Type B pancreatic cell (in vitro differentiated cells): ENCODE results near the gene C12orf57. TPM values are rescaled to one million over a fixed set of nuclear protein-coding genes. Genes with fewer than 3 reads are reported as not detected.

ENCODE experiments used
- DNase-seq: peaks from one replicate; pipeline ENCODE4 v3.0.0; 2021; ENCODE audit warnings: mixed read lengths; ENCODE audit not compliant: unreplicated experiment; ENCODE audit errors: extremely low spot score
- H3K27ac Mint-ChIP-seq: 2 replicates; pipeline ENCODE4 v1.8.0; 2021; ENCODE audit warnings: mild to moderate bottlenecking, mixed read lengths
- H3K27me3 Mint-ChIP-seq: 2 replicates; pipeline ENCODE4 v1.8.0; 2021; ENCODE audit warnings: mixed read lengths
- H3K36me3 Mint-ChIP-seq: 2 replicates; pipeline ENCODE4 v1.8.0; 2021; ENCODE audit warnings: mixed read lengths
- H3K4me1 Mint-ChIP-seq: one replicate; pipeline ENCODE4 v1.8.0; 2021; ENCODE audit warnings: mixed read lengths; ENCODE audit not compliant: unreplicated experiment
- H3K4me3 Mint-ChIP-seq: 2 replicates; pipeline ENCODE4 v1.8.0; 2021; ENCODE audit warnings: mild to moderate bottlenecking, mixed read lengths
- H3K9me3 Mint-ChIP-seq: 2 replicates; pipeline ENCODE4 v1.8.0; 2021; ENCODE audit warnings: mixed read lengths
- total RNA-seq: library from RNA; stranded (reverse); gene quantifications from 2 replicates; pipeline ENCODE4 v1.2.1, GENCODE V29; 2021; ENCODE audit warnings: low replicate concordance
- TF ChIP-seq, protein P1 (sequence below): fragments of 200-600 bp; sonication (generic); conservative IDR thresholded peaks from 2 replicates; pipeline ENCODE4 v1.5.0; 2021; ENCODE audit warnings: antibody characterized with exemption, mild to moderate bottlenecking

The C12orf57 gene
- total RNA-seq, 1 donor from 2014 or later, result 220 TPM

DNA sequence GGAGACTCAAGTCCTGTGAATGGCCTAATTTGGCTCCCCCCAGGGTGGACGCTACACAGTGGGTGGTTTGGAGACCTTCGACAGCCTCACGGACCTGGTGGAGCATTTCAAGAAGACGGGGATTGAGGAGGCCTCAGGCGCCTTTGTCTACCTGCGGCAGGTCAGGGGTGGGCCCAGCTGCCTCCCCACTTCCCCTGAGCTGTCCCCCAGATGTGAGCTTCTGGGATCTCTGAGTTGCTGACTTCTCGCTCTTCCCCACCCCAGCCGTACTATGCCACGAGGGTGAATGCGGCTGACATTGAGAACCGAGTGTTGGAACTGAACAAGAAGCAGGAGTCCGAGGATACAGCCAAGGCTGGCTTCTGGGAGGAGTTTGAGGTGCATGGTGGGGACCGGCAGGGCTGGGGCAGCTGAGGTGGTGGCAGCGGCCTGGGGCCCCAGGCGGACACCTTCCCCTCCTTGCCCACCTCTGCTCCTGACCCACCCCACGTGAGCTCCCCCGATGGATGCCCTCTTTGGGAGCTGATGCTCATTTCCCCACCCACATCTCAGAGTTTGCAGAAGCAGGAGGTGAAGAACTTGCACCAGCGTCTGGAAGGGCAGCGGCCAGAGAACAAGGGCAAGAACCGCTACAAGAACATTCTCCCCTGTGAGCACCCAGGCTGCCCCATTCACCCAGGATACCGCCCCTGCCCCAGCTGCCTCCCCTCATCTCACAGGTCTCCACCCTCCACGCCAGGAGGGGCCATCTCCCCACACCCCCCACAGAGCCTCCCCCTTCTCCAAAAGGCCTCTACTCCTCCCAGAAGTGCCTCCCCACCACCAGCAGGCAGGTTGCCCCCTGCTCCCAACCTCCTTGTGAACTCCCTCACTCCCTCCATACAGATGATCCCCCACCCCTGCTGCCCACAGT is 11.5 kb downstream of the C12orf57 start:
- no peaks in the 10 kb centered on the region for H3K27me3 Mint-ChIP-seq
- no peak overlapping the region for H3K27ac Mint-ChIP-seq
- no peak for DNase-seq
- H3K4me1 Mint-ChIP-seq, result peaks cover 5% of the 10 kb centered on the region
- TF ChIP-seq, protein P1, sequence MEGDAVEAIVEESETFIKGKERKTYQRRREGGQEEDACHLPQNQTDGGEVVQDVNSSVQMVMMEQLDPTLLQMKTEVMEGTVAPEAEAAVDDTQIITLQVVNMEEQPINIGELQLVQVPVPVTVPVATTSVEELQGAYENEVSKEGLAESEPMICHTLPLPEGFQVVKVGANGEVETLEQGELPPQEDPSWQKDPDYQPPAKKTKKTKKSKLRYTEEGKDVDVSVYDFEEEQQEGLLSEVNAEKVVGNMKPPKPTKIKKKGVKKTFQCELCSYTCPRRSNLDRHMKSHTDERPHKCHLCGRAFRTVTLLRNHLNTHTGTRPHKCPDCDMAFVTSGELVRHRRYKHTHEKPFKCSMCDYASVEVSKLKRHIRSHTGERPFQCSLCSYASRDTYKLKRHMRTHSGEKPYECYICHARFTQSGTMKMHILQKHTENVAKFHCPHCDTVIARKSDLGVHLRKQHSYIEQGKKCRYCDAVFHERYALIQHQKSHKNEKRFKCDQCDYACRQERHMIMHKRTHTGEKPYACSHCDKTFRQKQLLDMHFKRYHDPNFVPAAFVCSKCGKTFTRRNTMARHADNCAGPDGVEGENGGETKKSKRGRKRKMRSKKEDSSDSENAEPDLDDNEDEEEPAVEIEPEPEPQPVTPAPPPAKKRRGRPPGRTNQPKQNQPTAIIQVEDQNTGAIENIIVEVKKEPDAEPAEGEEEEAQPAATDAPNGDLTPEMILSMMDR, result no peak
- H3K36me3 Mint-ChIP-seq, result no peaks in the 10 kb centered on the region
- H3K9me3 Mint-ChIP-seq, result no peaks in the 10 kb centered on the region
- no peak overlapping the region for H3K4me3 Mint-ChIP-seq

DNA sequence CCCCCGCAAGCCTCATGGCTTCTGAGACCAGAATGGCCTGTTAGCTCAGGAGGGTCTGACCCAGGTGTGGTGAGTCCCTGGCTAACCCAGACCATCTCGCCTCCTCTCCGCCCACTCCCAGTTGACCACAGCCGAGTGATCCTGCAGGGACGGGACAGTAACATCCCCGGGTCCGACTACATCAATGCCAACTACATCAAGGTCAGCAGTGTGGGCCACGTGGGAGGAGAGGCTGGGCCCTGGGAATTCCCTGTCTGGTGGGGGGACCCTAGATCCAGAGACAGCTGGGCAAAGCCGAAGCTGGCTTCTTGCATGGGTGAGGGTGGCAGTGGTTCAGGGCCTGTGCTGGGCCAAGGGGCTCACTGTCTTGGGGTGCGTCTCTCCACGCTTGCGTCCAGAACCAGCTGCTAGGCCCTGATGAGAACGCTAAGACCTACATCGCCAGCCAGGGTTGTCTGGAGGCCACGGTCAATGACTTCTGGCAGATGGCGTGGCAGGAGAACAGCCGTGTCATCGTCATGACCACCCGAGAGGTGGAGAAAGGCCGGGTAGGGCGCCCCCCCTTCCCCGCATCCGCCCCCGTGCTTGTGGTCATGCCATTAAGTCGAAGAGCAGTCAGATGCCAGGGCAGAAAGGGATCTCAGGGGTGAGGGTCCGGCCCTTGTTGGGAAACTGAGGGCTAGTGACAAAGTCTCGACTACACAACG is 12.4 kb downstream of the C12orf57 start:
- no peak overlapping the region for H3K27ac Mint-ChIP-seq
- no peak for DNase-seq
- no peaks in the 10 kb centered on the region for H3K9me3 Mint-ChIP-seq
- TF ChIP-seq, protein P1, result no peak
- peaks cover 5% of the 10 kb centered on the region for H3K4me1 Mint-ChIP-seq
- H3K36me3 Mint-ChIP-seq, result no peaks in the 10 kb centered on the region
- H3K27me3 Mint-ChIP-seq, result no peaks in the 10 kb centered on the region
- no peak overlapping the region for H3K4me3 Mint-ChIP-seq

DNA sequence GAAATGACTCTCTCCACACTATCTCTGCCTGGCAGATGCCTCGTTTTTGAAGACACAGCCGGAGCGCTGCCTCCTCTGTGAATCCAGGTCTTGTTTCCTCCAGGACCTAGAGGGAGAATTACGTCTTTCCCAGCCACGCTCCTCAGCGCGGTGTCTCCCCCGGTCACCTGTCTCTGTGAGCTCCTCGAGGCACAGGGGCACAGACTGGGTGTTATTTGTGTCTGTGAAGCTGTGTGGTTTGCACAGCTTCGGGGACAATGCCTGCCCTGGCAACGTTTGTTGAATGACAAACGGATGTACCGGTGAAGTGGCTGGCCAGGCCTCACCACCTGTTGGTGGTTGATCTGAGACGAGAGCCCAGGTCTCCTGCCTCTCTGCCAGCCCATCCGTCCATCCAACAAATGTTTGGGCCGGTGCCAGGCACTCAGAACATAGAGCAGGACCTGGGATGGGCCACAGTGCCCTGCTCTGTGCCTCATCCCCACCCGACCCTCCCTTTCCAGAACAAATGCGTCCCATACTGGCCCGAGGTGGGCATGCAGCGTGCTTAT is 13.4 kb downstream of the C12orf57 start:
- H3K9me3 Mint-ChIP-seq, result no peaks in the 10 kb centered on the region
- no peaks in the 10 kb centered on the region for H3K27me3 Mint-ChIP-seq
- TF ChIP-seq, protein P1, result no peak
- no peak overlapping the region for H3K4me3 Mint-ChIP-seq
- no peaks in the 10 kb centered on the region for H3K36me3 Mint-ChIP-seq
- H3K27ac Mint-ChIP-seq, result no peak overlapping the region
- DNase-seq, result no peak
- peaks cover 13% of the 10 kb centered on the region for H3K4me1 Mint-ChIP-seq

- TF ChIP-seq, protein P1, result no peak
- H3K27ac Mint-ChIP-seq, result no peak overlapping the region
- no peak overlapping the region for H3K4me3 Mint-ChIP-seq
- DNase-seq, result no peak
- H3K4me1 Mint-ChIP-seq, result peaks cover 14% of the 10 kb centered on the region
- no peaks in the 10 kb centered on the region for H3K36me3 Mint-ChIP-seq
- H3K27me3 Mint-ChIP-seq, result no peaks in the 10 kb centered on the region
- H3K9me3 Mint-ChIP-seq, result no peaks in the 10 kb centered on the region
Measured at GRCh38 chr12:6957741-6958608, 14.2 kb downstream of the C12orf57 start.

GRCh38 chr12:6958609-6959057 is 14.8 kb downstream of the C12orf57 start:
- no peak overlapping the region for H3K4me3 Mint-ChIP-seq
- H3K9me3 Mint-ChIP-seq, result no peaks in the 10 kb centered on the region
- TF ChIP-seq, protein P1, result no peak
- no peaks in the 10 kb centered on the region for H3K36me3 Mint-ChIP-seq
- H3K4me1 Mint-ChIP-seq, result peaks cover 14% of the 10 kb centered on the region
- no peaks in the 10 kb centered on the region for H3K27me3 Mint-ChIP-seq
- no peak for DNase-seq
- H3K27ac Mint-ChIP-seq, result no peak overlapping the region
